Measurements from ENCODE around the gene WDR48.
A peak's percentile ranks its signal among the peaks of the same experiment; 100 is the strongest.

Gene WDR48

DNA sequence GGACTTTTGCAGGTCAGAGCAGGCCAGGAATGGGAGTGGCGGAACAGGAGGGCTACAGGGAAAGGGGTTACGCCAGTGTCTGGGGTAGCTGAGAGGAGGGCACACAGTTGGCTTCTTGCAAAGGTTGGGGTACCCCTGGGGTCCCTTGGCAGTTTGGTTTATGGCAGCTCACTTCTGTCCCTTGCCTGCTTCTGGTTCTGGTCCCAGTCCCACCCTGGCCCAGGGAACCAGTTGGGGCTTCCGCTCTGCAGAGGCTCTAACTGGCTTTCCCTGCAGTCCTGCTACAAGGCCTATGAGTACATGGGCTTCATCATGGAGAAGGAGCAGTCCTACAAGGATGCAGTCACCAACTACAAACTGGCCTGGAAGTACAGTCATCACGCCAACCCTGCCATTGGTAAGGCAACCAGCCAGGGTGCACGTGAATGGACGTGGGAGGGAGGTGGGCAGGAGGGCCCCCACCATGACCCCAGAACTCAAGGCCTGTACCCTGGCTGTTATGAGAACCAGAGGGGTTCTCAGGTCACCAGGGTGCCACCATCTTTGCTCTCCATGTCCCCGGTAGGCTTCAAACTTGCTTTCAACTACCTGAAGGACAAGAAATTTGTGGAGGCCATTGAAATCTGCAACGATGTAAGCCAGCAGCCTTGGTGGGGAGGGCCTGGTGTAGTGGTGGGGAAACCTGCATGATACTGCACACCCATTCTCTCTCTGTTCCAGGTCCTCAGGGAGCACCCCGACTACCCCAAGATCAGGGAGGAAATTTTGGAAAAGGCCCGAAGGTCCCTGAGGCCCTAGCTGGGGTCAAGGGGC is 86.4 kb downstream of the WDR48 start:
- DNase-seq = no peak

DNA sequence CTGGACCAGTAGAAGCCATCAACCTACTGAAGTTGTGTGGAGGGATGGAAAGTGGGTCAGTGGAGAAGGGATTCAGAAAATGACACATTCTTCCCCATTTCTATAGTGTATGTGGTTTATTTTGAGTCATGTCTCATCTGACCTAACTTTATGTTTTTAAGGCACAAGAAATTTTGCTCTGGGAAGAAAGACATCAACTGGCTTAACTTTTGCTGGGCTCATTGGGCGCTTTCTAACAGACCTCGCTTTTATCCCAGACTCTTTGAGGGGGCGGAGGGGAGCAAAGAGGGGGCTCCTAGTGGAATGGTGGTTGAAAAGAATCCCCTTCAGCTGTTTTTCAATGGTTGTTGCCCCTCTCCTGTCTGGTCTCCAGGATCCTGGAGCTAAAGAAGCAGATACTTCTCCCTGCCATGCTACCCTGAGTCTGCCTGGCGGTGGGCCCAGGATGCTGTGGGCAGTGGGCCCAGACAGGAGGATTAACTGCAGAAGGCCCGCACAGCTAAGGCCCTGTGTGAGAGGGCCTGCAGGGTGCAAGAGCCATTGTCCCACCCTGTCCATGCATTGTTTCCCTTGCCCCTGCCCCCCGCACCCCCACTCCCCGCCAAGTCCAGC is 87.1 kb downstream of the WDR48 start:
- peak in 40 of 56 donors; percentile 8 to 84 (median 38) for DNase-seq

DNA sequence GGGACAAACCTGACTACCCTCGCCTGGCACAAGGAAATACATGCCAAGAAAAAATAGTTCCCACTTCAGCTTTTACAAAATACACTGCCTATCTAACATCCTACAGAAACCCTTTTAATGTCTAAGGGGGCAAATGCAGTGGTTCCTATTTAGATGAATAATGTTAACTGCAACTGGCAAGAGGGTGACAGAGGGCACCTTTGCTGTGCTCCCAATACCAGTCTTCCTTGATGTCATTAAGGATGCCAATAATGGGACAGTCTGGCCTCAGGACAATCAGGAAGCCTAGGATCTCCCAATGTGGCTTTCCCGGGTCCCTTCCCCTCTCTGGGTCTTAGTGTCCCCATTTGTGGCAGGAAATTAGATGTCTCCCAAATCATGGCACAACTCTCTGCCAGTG is 87.6 kb downstream of the WDR48 start:
- DNase-seq = no peak

- DNase-seq = no peak
Measured at GRCh38 chr3:39140341-39140971, 88.6 kb downstream of the WDR48 start.

GRCh38 chr3:39141171-39141995 is 89.6 kb downstream of the WDR48 start:
- peak in 1 of 56 donors; percentile 20 for DNase-seq

- DNase-seq = no peak
Measured at GRCh38 chr3:39142067-39142466, 90.3 kb downstream of the WDR48 start.

- DNase-seq = no peak
Measured at GRCh38 chr3:39143051-39143885, 91.5 kb downstream of the WDR48 start.

DNA sequence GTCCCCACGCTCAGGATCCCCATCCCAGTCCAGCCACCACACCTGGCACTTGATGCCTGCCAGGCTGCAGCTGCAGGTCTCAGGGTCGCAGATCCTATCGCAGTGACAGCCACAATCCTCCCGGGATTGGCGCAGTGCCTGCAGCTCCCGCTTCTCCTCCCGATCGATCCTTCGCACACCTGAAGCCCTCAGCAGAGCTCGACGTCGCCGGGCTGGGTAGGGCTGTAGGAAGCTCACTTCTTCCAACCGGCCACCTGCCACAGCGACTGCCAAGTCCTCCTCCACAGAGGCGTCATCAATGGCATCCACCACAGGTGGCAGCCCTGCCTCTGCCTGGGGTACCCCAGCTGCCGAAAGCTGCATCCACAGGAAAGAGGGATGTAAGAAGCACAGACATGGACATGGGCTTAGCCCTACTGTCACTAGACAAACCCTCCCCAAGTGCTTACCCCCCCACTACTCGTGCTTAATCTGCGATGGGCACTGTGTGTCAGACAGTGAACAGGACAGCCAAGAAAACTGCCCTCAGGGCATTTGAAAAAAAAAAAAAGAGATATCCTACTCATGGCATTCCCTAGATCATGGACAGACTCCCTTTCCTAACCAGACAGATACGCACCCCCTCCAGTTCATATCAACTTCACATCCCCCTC is 92.4 kb downstream of the WDR48 start:
- DNase-seq = no peak

DNA sequence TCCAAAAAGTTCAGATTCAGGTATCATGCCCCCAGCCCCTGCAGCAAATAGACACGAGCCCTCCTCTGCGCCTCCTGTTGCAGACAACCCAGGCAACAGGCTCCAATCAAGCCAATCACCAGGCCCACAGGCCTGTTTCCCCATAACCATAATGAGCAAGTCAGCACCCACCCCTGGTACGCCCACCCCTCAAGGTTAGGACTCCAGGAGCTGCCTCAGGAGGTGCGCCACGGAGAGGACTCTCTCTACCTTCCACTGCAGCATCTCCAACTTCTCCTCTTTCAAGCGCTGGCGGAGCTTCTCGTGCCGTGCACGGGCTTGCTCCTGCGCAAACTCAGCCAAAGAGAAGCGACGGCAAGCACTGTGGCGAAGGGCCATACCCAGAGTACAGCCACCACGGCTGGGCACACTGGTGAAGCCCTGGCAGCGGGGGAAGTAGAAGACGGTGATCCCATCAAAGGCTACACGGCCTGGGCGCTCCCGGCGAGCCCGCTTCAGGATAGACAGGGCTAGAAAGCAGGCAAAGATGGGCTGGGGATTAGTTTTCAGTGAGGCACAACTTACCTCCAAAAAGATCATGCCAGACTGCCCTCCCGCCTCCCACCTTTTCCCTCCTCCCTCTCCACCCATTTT is 93.0 kb downstream of the WDR48 start:
- DNase-seq = no peak

GRCh38 chr3:39146083-39146501 is 94.3 kb downstream of the WDR48 start:
- DNase-seq = peak in 1 of 56 donors; percentile 10

All from nucleus accumbens (tissue), 56 donors.